Retinal pigment epithelial cell (primary cell): ENCODE data around the gene INSYN2B.

Source experiments
- DNase-seq: peaks from one replicate; pipeline ENCODE4 v3.0.0-alpha.2; 2010; ENCODE audit warnings: low read depth
- H3K4me3 ChIP-seq: 2 replicates; pipeline ENCODE4 v1.5.1; 2011; ENCODE audit warnings: mild to moderate bottlenecking, low read length, control low read depth, moderate library complexity
- CTCF ChIP-seq: conservative IDR thresholded peaks from 2 replicates; pipeline ENCODE4 v1.5.1; 2011; ENCODE audit warnings: low read depth, low read length, control low read depth, inconsistent platforms

INSYN2B gene

GRCh38 chr5:169944922-169945680, 35.2 kb downstream of the INSYN2B start:
- TF ChIP-seq CTCF, result no peak
- H3K4me3 ChIP-seq, result no peak overlapping the region

GRCh38 chr5:169944115-169944514, 36.2 kb downstream of the INSYN2B start:
- no peak for TF ChIP-seq CTCF
- H3K4me3 ChIP-seq, result no peak overlapping the region

More at GRCh38 chr5:169944922-169945680, 35.2 kb downstream of the INSYN2B start:
- DNase-seq, result no peak

GRCh38 chr5:169943026-169943425, 37.3 kb downstream of the INSYN2B start:
- no peak for TF ChIP-seq CTCF
- no peak for DNase-seq
- H3K4me3 ChIP-seq, result no peak overlapping the region

More at GRCh38 chr5:169944115-169944514, 36.2 kb downstream of the INSYN2B start:
- no peak for DNase-seq

GRCh38 chr5:169942181-169942580, 38.1 kb downstream of the INSYN2B start:
- no peak for DNase-seq
- no peak for TF ChIP-seq CTCF
- no peak overlapping the region for H3K4me3 ChIP-seq

- no peak for DNase-seq
- H3K4me3 ChIP-seq, result no peak overlapping the region
- no peak for TF ChIP-seq CTCF
These were observed 38.8 kb downstream of the INSYN2B start for GRCh38 chr5:169941542-169941941.

GRCh38 chr5:169939731-169940130, 40.6 kb downstream of the INSYN2B start:
- DNase-seq, result no peak
- no peak for TF ChIP-seq CTCF

GRCh38 chr5:169938439-169938838, 41.9 kb downstream of the INSYN2B start:
- DNase-seq, result no peak
- TF ChIP-seq CTCF, result no peak
- H3K4me3 ChIP-seq, result no peak overlapping the region

More at GRCh38 chr5:169939731-169940130, 40.6 kb downstream of the INSYN2B start:
- H3K4me3 ChIP-seq, result no peak overlapping the region
